Right lobe of liver (tissue), 4 donors: ENCODE measurements around the gene PTPRD.

Experiments used
- POLR2A ChIP-seq: fragments of 450-650 bp; IDR thresholded peaks from one replicate; pipeline ENCODE4 v1.6.1; 2017; ENCODE audit warnings: antibody characterized with exemption, mild to moderate bottlenecking
- TF ChIP-seq, protein P1 (sequence below), 4 donors: fragments of 200-600 bp in 3 of 4; fragments of 450-650 bp in 1 of 4; IDR thresholded peaks; one replicate each; pipeline versions ENCODE4 v1.5.1 to v1.8.0; 2016 to 2022; ENCODE audit warnings: antibody characterized with exemption in 4 of 4, mild to moderate bottlenecking in 2 of 4
- donor health status: DM: no; HTN: no; CAD: no.
- donor health status: DM: no; HTN: no; CAD: no.
- donor health status: DM: no; HTN: yes; CAD: no.

DNA sequence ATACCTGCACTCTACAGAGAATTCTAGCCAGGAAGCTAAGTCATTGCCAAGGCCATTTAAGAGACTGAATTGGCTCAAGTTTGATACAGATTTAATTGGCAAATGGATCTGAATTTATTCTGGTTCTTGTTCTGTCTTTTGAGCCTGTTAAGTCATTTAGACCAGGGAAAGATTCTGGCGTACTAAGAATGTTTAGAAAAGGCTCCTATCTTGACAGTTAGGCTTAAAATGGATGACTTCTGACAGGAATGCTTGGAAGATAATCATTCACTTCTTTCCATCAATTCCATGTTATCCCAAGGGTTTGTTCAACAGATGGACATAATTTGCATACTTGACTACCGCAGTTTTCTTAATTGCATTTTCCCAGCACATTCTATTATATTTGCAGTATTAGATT lies 376.6 kb downstream of the PTPRD start:
- TF ChIP-seq, protein P1, sequence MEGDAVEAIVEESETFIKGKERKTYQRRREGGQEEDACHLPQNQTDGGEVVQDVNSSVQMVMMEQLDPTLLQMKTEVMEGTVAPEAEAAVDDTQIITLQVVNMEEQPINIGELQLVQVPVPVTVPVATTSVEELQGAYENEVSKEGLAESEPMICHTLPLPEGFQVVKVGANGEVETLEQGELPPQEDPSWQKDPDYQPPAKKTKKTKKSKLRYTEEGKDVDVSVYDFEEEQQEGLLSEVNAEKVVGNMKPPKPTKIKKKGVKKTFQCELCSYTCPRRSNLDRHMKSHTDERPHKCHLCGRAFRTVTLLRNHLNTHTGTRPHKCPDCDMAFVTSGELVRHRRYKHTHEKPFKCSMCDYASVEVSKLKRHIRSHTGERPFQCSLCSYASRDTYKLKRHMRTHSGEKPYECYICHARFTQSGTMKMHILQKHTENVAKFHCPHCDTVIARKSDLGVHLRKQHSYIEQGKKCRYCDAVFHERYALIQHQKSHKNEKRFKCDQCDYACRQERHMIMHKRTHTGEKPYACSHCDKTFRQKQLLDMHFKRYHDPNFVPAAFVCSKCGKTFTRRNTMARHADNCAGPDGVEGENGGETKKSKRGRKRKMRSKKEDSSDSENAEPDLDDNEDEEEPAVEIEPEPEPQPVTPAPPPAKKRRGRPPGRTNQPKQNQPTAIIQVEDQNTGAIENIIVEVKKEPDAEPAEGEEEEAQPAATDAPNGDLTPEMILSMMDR (IDR thresholded peaks at IDR 0.05): no peak
- no peak for TF ChIP-seq POLR2A
